GM23248 (cell line): ENCODE data around the gene IKZF3. TPM values are rescaled to one million over a fixed set of nuclear protein-coding genes. Genes with fewer than 3 reads are reported as not detected.
A peak's percentile ranks its signal among the peaks of the same experiment; 100 is the strongest.
"Not testable (repeated sequence)": the region's sequence is repeated elsewhere in the genome, so short reads cannot be mapped to it uniquely, and the experiment has no call there.

Experiments used
- DNase-seq: peaks from one replicate; pipeline ENCODE4 v3.0.0-alpha.2; 2015
- H2AFZ ChIP-seq: fragments of 200-600 bp; sonication (generic); 2 replicates; pipeline ENCODE4 v1.6.1; 2016; ENCODE audit warnings: antibody characterized with exemption
- H3F3A ChIP-seq: fragments of 200-600 bp; sonication (generic); 2 replicates; pipeline ENCODE4 v1.6.1; 2016; ENCODE audit warnings: mild to moderate bottlenecking, antibody characterized with exemption, mixed run types; ENCODE audit not compliant: insufficient read depth
- H3K27ac ChIP-seq: fragments of 200-600 bp; sonication (generic); 2 replicates; pipeline ENCODE4 v1.5.1; 2016; ENCODE audit warnings: mild to moderate bottlenecking
- H3K27me3 ChIP-seq: fragments of 200-600 bp; sonication (generic); replicated peaks from 2 replicates; pipeline ENCODE4 v1.6.1; 2016; ENCODE audit warnings: mild to moderate bottlenecking; ENCODE audit not compliant: insufficient read depth
- H3K36me3 ChIP-seq: fragments of 200-600 bp; sonication (generic); 2 replicates; pipeline ENCODE4 v1.6.1; 2016; ENCODE audit warnings: low read depth, mild to moderate bottlenecking
- H3K4me1 ChIP-seq: fragments of 200-600 bp; sonication (generic); 2 replicates; pipeline ENCODE4 v1.6.1; 2016; ENCODE audit warnings: mild to moderate bottlenecking; ENCODE audit not compliant: insufficient read depth
- H3K4me2 ChIP-seq: fragments of 200-600 bp; sonication (generic); one replicate; pipeline ENCODE4 v1.6.1; 2016; ENCODE audit warnings: mild to moderate bottlenecking; ENCODE audit not compliant: unreplicated experiment
- H3K4me3 ChIP-seq: fragments of 200-600 bp; sonication (generic); 2 replicates; pipeline ENCODE4 v1.5.1; 2016; ENCODE audit warnings: mild to moderate bottlenecking
- H3K79me2 ChIP-seq: fragments of 200-600 bp; sonication (generic); 2 replicates; pipeline ENCODE4 v1.6.1; 2016; ENCODE audit warnings: mild to moderate bottlenecking; ENCODE audit not compliant: insufficient read depth
- H3K9ac ChIP-seq: fragments of 200-600 bp; sonication (generic); 2 replicates; pipeline ENCODE4 v1.6.1; 2016; ENCODE audit warnings: mild to moderate bottlenecking
- H3K9me2 ChIP-seq: fragments of 200-600 bp; sonication (generic); 2 replicates; pipeline ENCODE4 v1.6.1; 2016; ENCODE audit warnings: mixed run types, mild to moderate bottlenecking, moderate library complexity; ENCODE audit not compliant: insufficient read depth
- H3K9me3 ChIP-seq: fragments of 200-600 bp; sonication (generic); one replicate; pipeline ENCODE4 v1.6.1; 2017; ENCODE audit warnings: low read depth
- H4K20me1 ChIP-seq: fragments of 200-600 bp; sonication (generic); 2 replicates; pipeline ENCODE4 v1.6.0; 2016; ENCODE audit not compliant: insufficient read depth
- EZH2 ChIP-seq: fragments of 200-600 bp; sonication (generic); IDR thresholded peaks from 2 replicates; pipeline ENCODE4 v1.6.1; 2018; ENCODE audit warnings: antibody characterized with exemption, mild to moderate bottlenecking; ENCODE audit not compliant: insufficient read depth, poor library complexity, severe bottlenecking
- EZH2phosphoT487 ChIP-seq: fragments of 200-600 bp; sonication (generic); IDR thresholded peaks from 2 replicates; pipeline ENCODE4 v1.6.1; 2018; ENCODE audit warnings: antibody characterized with exemption, moderate library complexity, mild to moderate bottlenecking, low read depth; ENCODE audit not compliant: insufficient read depth
- WGBS, 2 experiments: methylation state at CpG; one replicate each; pipeline ENCODE4 v1.1.6; 2015 to 2017; ENCODE audit warnings: low lambda C conversion rate in 2 of 2, low coverage in 1 of 2; ENCODE audit errors: missing lambda C conversion rate in 2 of 2; 5-methylcytosine and 5-hydroxymethylcytosine counted together
- in situ Hi-C: fragments of 300-500 bp; cut with MboI; formaldehyde crosslinking; loops from 2 replicates; pipeline ENCODE4 v1.15.0; 2020
- polyA plus RNA-seq: library from polyadenylated mRNA; unstranded; fragments of >200 nt; fragmentation: Nextera tagmentation; extraction: Ambion mirVana; gene quantifications from 2 replicates; pipeline ENCODE4 v1.2.1, GENCODE V29; 2016
- total RNA-seq: library from RNA; depleted of rRNA; stranded (reverse); fragments of >200 nt; shearing (Covaris generic); gene quantifications from 2 replicates; pipeline ENCODE4 v1.2.3, GENCODE V29; 2014

IKZF3 gene
- total and polyA plus RNA-seq, 2 experiments from 2014 or later, result 0.09 TPM; not detected in 1

DNA sequence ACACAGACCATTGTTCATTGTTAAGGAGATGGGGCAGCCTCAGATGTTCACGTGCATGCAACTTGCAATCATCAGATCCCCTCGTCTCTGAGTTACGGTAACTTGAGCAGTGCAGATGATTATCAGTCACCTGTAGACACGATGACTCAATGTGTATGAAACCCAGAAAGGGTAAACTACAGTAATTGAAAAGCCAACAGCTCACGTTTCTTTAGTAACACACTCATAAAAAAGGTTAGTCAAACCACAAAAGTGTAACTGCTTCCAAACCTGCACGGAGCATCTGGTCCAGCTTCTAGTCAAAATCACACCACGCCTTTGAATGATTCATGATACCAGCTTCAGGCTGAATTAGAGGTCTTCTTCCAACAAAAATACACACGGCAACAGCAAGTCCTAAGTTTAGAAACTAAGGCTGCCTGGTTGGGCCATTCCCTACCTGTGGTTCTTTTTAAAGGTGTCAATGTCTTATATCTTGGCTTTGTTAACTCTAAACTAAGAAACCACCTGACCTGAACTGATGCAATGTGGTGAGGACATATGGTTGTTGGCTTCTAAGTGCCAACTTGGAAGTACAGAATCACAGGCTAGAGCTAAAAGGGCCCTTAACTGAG is 94.0 kb downstream of the IKZF3 start:
- H2AFZ ChIP-seq, result no peak overlapping the region
- no peaks in the 10 kb centered on the region for H3F3A ChIP-seq
- no peak overlapping the region for H3K4me2 ChIP-seq
- H3K27ac ChIP-seq, result no peak overlapping the region
- no peaks in the 10 kb centered on the region for H3K36me3 ChIP-seq
- TF ChIP-seq EZH2 (no peak), EZH2phosphoT487 (no peak)
- DNase-seq, result peak; percentile 41
- no peak overlapping the region for H3K9ac ChIP-seq
- in situ Hi-C loops, result no loop called here
- H3K27me3 ChIP-seq, result peaks cover 64% of the 10 kb centered on the region
- no peaks in the 10 kb centered on the region for H3K9me3 ChIP-seq
- no peaks in the 10 kb centered on the region for H4K20me1 ChIP-seq
- no peaks in the 10 kb centered on the region for H3K4me1 ChIP-seq
- H3K4me3 ChIP-seq, result no peak overlapping the region
- WGBS, 2 experiments, result 39 to 44% methylated on average over 8 of the region's 8 CpGs
- H3K9me2 ChIP-seq, result no peaks in the 10 kb centered on the region
- no peaks in the 10 kb centered on the region for H3K79me2 ChIP-seq

DNA sequence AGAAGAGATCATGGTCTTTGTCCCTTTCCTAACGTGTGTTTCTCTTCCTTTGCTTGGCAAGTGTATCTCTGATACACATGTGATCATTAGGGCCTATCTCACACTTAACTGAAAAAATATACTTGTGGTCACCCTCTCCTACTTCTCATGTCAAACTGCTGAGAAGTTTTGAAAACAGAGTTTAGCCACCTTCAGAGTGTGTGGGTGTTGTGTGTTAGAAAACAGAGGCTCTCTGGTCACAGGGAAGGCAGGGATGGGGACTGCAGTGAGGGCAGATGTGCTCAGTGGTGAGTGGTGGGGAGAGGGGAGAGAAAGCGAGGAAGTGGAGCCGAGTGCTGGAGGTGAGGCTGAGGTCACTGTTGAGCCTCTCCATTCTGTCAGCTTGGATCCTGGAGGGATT is 97.0 kb downstream of the IKZF3 start:
- Histone ChIP-seq H3K9me3 (no peaks in the 10 kb centered on the region), H3K4me1 (peaks cover 12% of the 10 kb centered on the region), H3K36me3 (no peaks in the 10 kb centered on the region), H2AFZ (no peak overlapping the region), H3K9me2 (no peaks in the 10 kb centered on the region), H3K9ac (no peak overlapping the region), H3K27me3 (peaks cover 38% of the 10 kb centered on the region), H3K4me3 (no peak overlapping the region), H4K20me1 (no peaks in the 10 kb centered on the region), H3K4me2 (no peak overlapping the region), H3K27ac (no peak overlapping the region), H3F3A (0 out of 2 replicates have a peak, but pooled peaks cover 9% of the 10 kb centered on the region), H3K79me2 (no peaks in the 10 kb centered on the region)
- no peak for DNase-seq
- WGBS, 2 experiments, result 36 to 41% methylated on average over 3 of the region's 3 CpGs
- TF ChIP-seq EZH2phosphoT487, result no peak
- no peak for TF ChIP-seq EZH2
- in situ Hi-C loops, result no loop called here

- H2AFZ ChIP-seq, result no peak overlapping the region
- no peak overlapping the region for H3K4me2 ChIP-seq
- WGBS, 2 experiments, result 74 to 75% methylated on average over 18 of the region's 18 CpGs
- H3K27ac ChIP-seq, result no peak overlapping the region
- TF ChIP-seq EZH2 (no peak), EZH2phosphoT487 (no peak)
- H3K36me3 ChIP-seq, result no peaks in the 10 kb centered on the region
- H3F3A ChIP-seq, result 0 out of 2 replicates have a peak, but pooled peaks cover 9% of the 10 kb centered on the region
- H3K9ac ChIP-seq, result no peak overlapping the region
- no peaks in the 10 kb centered on the region for H4K20me1 ChIP-seq
- no peak for DNase-seq
- H3K4me1 ChIP-seq, result peaks cover 12% of the 10 kb centered on the region
- H3K4me3 ChIP-seq, result no peak overlapping the region
- H3K27me3 ChIP-seq, result peaks cover 35% of the 10 kb centered on the region
- H3K79me2 ChIP-seq, result no peaks in the 10 kb centered on the region
- in situ Hi-C loops, result no loop called here
- H3K9me3 ChIP-seq, result no peaks in the 10 kb centered on the region
- no peaks in the 10 kb centered on the region for H3K9me2 ChIP-seq
Measured at GRCh38 chr17:39765766-39766165, 98.3 kb downstream of the IKZF3 start.

DNA sequence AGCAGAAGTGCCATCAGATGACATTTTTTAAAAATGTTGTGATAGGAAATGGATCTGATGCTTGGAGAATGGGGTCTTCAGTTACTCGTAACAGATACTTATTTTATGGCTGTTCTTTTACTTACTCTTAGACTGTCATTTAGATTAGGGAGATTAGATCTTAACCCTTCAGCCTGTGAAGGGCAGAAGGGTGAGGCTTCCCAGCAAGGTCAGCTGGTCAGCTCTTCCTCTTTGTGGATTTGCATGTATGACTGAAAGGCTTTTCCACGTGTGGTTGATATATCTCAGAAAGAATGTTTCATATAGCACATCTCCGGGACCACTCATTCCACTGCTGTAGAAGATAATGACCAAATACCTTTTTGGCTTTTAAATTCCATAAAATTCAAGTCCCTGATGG is 98.9 kb downstream of the IKZF3 start:
- DNase-seq, result no peak
- no peaks in the 10 kb centered on the region for H3K9me3 ChIP-seq
- H3K79me2 ChIP-seq, result no peaks in the 10 kb centered on the region
- in situ Hi-C loops, result no loop called here
- no peak overlapping the region for H3K9ac ChIP-seq
- H3F3A ChIP-seq, result 0 out of 2 replicates have a peak, but pooled peaks cover 9% of the 10 kb centered on the region
- TF ChIP-seq EZH2phosphoT487 (no peak), EZH2 (no peak)
- H3K9me2 ChIP-seq, result no peaks in the 10 kb centered on the region
- no peak overlapping the region for H3K27ac ChIP-seq
- 54% methylated on average over 3 of the region's 3 CpGs for WGBS, 2 experiments
- H3K4me3 ChIP-seq, result no peak overlapping the region
- no peaks in the 10 kb centered on the region for H4K20me1 ChIP-seq
- H3K27me3 ChIP-seq, result peaks cover 31% of the 10 kb centered on the region
- H2AFZ ChIP-seq, result no peak overlapping the region
- no peak overlapping the region for H3K4me2 ChIP-seq
- no peaks in the 10 kb centered on the region for H3K36me3 ChIP-seq
- H3K4me1 ChIP-seq, result peaks cover 12% of the 10 kb centered on the region

DNA sequence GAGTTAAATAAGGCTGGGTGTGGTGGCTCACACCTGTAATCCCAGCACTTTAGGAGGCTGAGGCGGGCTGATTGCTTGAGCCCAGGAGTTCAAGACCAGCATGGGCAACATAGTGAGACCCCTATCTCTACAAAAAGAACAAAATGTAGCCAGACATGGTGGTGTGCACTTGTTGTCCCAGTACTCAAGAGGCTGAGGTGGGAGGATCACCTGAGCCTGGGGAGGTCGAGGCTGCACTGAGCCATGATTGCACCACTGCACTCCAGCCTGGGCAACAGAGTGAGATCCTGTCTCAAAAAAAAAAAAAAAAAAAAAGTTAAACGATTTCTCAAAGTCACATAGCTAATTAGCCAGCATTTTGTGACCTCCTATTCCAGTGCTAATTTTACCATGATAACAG is 99.9 kb downstream of the IKZF3 start:
- DNase-seq, H3K79me2 ChIP-seq, H2AFZ ChIP-seq, H3K4me3 ChIP-seq, H3K9me2 ChIP-seq, H3K9ac ChIP-seq, H3F3A ChIP-seq, H3K27ac ChIP-seq, H4K20me1 ChIP-seq, H3K9me3 ChIP-seq, H3K36me3 ChIP-seq, H3K4me2 ChIP-seq, in situ Hi-C loops: not testable (repeated sequence)
- Histone ChIP-seq H3K27me3 (peaks cover 23% of the 10 kb centered on the region), H3K4me1 (peaks cover 12% of the 10 kb centered on the region)
- whole genome bisulfite sequencing, 2 experiments, result 53 to 71% methylated on average over 3 of the region's 3 CpGs
